Heart left ventricle (tissue), 16 donors: Measurements from ENCODE around the gene ST3GAL6. TPM values are rescaled to one million over a fixed set of nuclear protein-coding genes. Genes with fewer than 3 reads are reported as not detected.

Experiments used
- ATAC-seq, 4 donors: fragments of 200-7000 bp; cut with Tn5 transposase; one replicate each; pipeline ENCODE4 v1.9.1; 2020 to 2022; ENCODE audit warnings: moderate library complexity in 4 of 4, mild to moderate bottlenecking in 3 of 4, moderate number of reproducible peaks in 1 of 4
- DNase-seq, 5 donors: peaks; one replicate each; pipeline ENCODE4 v3.0.0-alpha.2; 2020
- H3K27ac ChIP-seq, 12 donors: fragments of 200-600 bp; sonication (generic) in 4 of 12; one replicate each; pipeline versions ENCODE4 v1.5.0 to v1.8.0; 2016 to 2022; ENCODE audit warnings: mild to moderate bottlenecking in 2 of 12
- H3K27me3 ChIP-seq, 9 donors: fragments of 200-600 bp; sonication (generic) in 2 of 9; one replicate each; pipeline versions ENCODE4 v1.5.1 to v1.8.0; 2016 to 2022; ENCODE audit warnings: mild to moderate bottlenecking in 3 of 9
- H3K36me3 ChIP-seq, 9 donors: fragments of 200-600 bp; sonication (generic) in 2 of 9; one replicate each; pipeline versions ENCODE4 v1.5.0 to v1.8.0; 2018 to 2022; ENCODE audit warnings: mild to moderate bottlenecking in 2 of 9
- H3K4me1 ChIP-seq, 12 donors: fragments of 200-600 bp; sonication (generic) in 4 of 12; one replicate each; pipeline versions ENCODE4 v1.5.0 to v1.8.0; 2016 to 2022; ENCODE audit warnings: mild to moderate bottlenecking in 3 of 12
- H3K4me3 ChIP-seq, 12 donors: fragments of 200-600 bp; sonication (generic) in 4 of 12; one replicate each; pipeline versions ENCODE4 v1.5.0 to v1.8.0; 2017 to 2022; ENCODE audit warnings: mild to moderate bottlenecking in 9 of 12, moderate library complexity in 4 of 12
- H3K9me3 ChIP-seq, 12 donors: fragments of 200-600 bp; sonication (generic) in 4 of 12; one replicate each; pipeline versions ENCODE4 v1.5.0 to v1.8.0; 2016 to 2022; ENCODE audit warnings: mild to moderate bottlenecking in 1 of 12
- CTCF ChIP-seq, 12 donors: fragments of 200-600 bp; sonication (generic) in 4 of 12; IDR thresholded peaks; one replicate each; pipeline versions ENCODE4 v1.5.0 to v1.8.0; 2018 to 2022; ENCODE audit warnings: antibody characterized with exemption in 12 of 12, mild to moderate bottlenecking in 5 of 12
- POLR2A ChIP-seq, 2 donors: fragments of 450-650 bp; IDR thresholded peaks; one replicate each; pipeline ENCODE4 v1.6.1; 2017; ENCODE audit warnings: antibody characterized with exemption in 2 of 2, mild to moderate bottlenecking in 2 of 2, moderate library complexity in 2 of 2
- WGBS, 4 donors: extraction: QIAGEN DNeasy Blood & Tissue Kit in 2 of 4; methylation state at CpG; one replicate each; pipeline versions ENCODE4 v1.1.5 to v1.1.7; 2013 to 2018; 5-methylcytosine and 5-hydroxymethylcytosine counted together
- intact Hi-C, 10 donors: fragments of 100-400 bp; cut with DNase I; formaldehyde crosslinking; loops; one replicate each; pipeline versions ENCODE4 v1.11.1 to v1.14.2; 2022
- polyA plus RNA-seq, 2 donors: library from polyadenylated mRNA; stranded (reverse); fragments of 200-250 nt; gene quantifications; one replicate each; pipeline ENCODE4 v1.2.3, GENCODE V29; 2013
- total RNA-seq, 9 donors: library from RNA; depleted of rRNA in 2 of 9; stranded (reverse); fragments of >200 nt in 2 of 9; fragmentation: NEBNext Ultra II Directional in 3 of 9; extraction: Animal tissue kit (Norgen Biotek cat#: 25700) in 3 of 9; gene quantifications; one replicate each; pipeline versions ENCODE4 v1.1.0 to v1.2.4, GENCODE V29; 2016 to 2023
- donor health status: ischemic (EF 13 %, LVEDD 7.1; RV severe dilation, severe dysfunction).
- donor health status: healthy with polysubstance abuse.
- donor health status: DM: no; HTN: yes; CAD: no.
- donor health status: DM: no; HTN: no; CAD: no.
- donor health status: ischemic (EF 25% LVEDD 6.9; RV normal size, moderate dysfunction).
- donor health status: ischemic (EF 25% LVEDD 5.7; RV mildly dilated, moderate dysfunction).
- donor health status: healthy.
- donor health status: DM: yes; HTN: yes; CAD: no.
- donor health status: ischemic (EF 35%, LVEDD 5.7; RV mildly dilated, moderate dysfunction).
- donor health status: nonischemic (EF 11% LVEDD 7.7; RV severe dilation, severe dysfunction).
- donor health status: DM: yes; HTN: yes; CAD: no.
- donor health status: PGD.
- donor health status: ischemic (EF 29% LVEDD 5.4; RV normal size, mild dysfunction).
- donor health status: nonischemic (EF 23%, LVEDD 6.1; RV moderate dilation, normal function).

Gene ST3GAL6
- total and polyA plus RNA-seq, 11 donors = 35.3 to 95.9 (median 64.5) TPM

GRCh38 chr3:98798820-98799219 lies 35.7 kb downstream of the ST3GAL6 start:
- no peak overlapping the region for H3K27ac ChIP-seq
- intact Hi-C loops = loop anchor here in 1 of 10 donors (10.0 kb wide), 1 partner anchor 64 kb away; no protein-coding TSS in a partner anchor
- H3K4me3 ChIP-seq = no peak overlapping the region
- no peaks in the 10 kb centered on the region for H3K27me3 ChIP-seq
- H3K36me3 ChIP-seq = peaks cover 0 to 78% (median 17%) of the 10 kb centered on the region in 9 donors
- DNase-seq (no peak), ATAC-seq (peak in 3 of 4 donors; percentile 44 to 50 (median 49))
- TF ChIP-seq POLR2A (IDR thresholded peaks at IDR 0.05) (no peak), CTCF (IDR thresholded peaks at IDR 0.05) (peak in 6 of 12 donors; percentile 20 to 44 (median 32))
- WGBS, 4 donors = 65 to 80% (median 72%) methylated on average over 4 of the region's 4 CpGs
- H3K4me1 ChIP-seq = no peaks in the 10 kb centered on the region
- H3K9me3 ChIP-seq = no peaks in the 10 kb centered on the region

GRCh38 chr3:98799479-98799878 lies 36.3 kb downstream of the ST3GAL6 start:
- intact Hi-C loops = loop anchor here in 1 of 10 donors (10.0 kb wide), 1 partner anchor 65 kb away; no protein-coding TSS in a partner anchor
- Histone ChIP-seq H3K9me3 (no peaks in the 10 kb centered on the region), H3K27me3 (no peaks in the 10 kb centered on the region), H3K4me3 (no peak overlapping the region), H3K36me3 (peaks cover 0 to 74% (median 11%) of the 10 kb centered on the region in 9 donors), H3K4me1 (no peaks in the 10 kb centered on the region), H3K27ac (no peak overlapping the region)
- DNase-seq = no peak
- 76 to 87% (median 82%) methylated on average over 3 of the region's 3 CpGs for WGBS, 4 donors
- TF ChIP-seq CTCF (IDR thresholded peaks at IDR 0.05) (no peak), POLR2A (IDR thresholded peaks at IDR 0.05) (no peak)
- peak in 2 of 4 donors; percentile 44 to 45 for ATAC-seq

GRCh38 chr3:98800401-98800800 lies 37.3 kb downstream of the ST3GAL6 start:
- TF ChIP-seq CTCF (IDR thresholded peaks at IDR 0.05) (no peak), POLR2A (IDR thresholded peaks at IDR 0.05) (no peak)
- ATAC-seq (no peak), DNase-seq (no peak)
- H3K27me3 ChIP-seq = no peaks in the 10 kb centered on the region
- H3K9me3 ChIP-seq = no peaks in the 10 kb centered on the region
- no peak overlapping the region for H3K27ac ChIP-seq
- intact Hi-C loops = no loop called here
- WGBS, 4 donors = 82 to 100% (median 95%) methylated on average over 3 of the region's 3 CpGs
- peaks cover 0 to 74% (median 8%) of the 10 kb centered on the region in 9 donors for H3K36me3 ChIP-seq
- H3K4me1 ChIP-seq = no peaks in the 10 kb centered on the region
- no peak overlapping the region for H3K4me3 ChIP-seq

GRCh38 chr3:98801043-98801747 lies 38.1 kb downstream of the ST3GAL6 start:
- Histone ChIP-seq H3K4me3 (no peak overlapping the region), H3K9me3 (no peaks in the 10 kb centered on the region), H3K4me1 (no peaks in the 10 kb centered on the region), H3K27ac (no peak overlapping the region), H3K27me3 (no peaks in the 10 kb centered on the region), H3K36me3 (peaks cover 0 to 74% (median 12%) of the 10 kb centered on the region in 9 donors)
- ATAC-seq (peak in 2 of 4 donors; percentile 33 to 45), DNase-seq (no peak)
- intact Hi-C loops = no loop called here
- peak in 7 of 12 donors; percentile 6 to 24 (median 13) for TF ChIP-seq CTCF (IDR thresholded peaks at IDR 0.05)
- TF ChIP-seq POLR2A (IDR thresholded peaks at IDR 0.05) = no peak
- 87 to 92% (median 91%) methylated on average over 7 of the region's 7 CpGs for WGBS, 4 donors
